ENCODE measurements around the gene ARRDC4.

Gene ARRDC4

DNA sequence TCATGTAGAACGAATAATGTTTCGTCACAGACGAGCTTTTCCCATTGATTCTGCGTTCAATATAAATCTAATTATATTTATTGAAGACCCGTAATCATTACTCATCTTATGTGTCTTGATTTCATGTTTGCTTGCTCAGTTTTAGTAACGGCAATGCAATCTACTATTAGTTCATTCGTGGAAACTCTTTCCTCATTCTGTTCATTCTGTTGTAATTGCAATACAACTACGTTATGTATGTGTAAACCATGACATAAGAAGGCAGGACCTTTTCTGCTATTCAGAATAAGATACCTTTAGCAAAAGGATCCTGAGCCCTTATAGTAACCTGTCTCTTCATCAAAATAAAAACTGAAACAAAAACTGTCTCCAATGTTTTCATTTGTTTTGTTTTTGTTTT is 6.8 kb upstream of the ARRDC4 start:
- no peak for TF ChIP-seq ZFX (IDR thresholded peaks at IDR 0.05; ENCODE audit: borderline replicate concordance)
- TF ChIP-seq, protein P1, sequence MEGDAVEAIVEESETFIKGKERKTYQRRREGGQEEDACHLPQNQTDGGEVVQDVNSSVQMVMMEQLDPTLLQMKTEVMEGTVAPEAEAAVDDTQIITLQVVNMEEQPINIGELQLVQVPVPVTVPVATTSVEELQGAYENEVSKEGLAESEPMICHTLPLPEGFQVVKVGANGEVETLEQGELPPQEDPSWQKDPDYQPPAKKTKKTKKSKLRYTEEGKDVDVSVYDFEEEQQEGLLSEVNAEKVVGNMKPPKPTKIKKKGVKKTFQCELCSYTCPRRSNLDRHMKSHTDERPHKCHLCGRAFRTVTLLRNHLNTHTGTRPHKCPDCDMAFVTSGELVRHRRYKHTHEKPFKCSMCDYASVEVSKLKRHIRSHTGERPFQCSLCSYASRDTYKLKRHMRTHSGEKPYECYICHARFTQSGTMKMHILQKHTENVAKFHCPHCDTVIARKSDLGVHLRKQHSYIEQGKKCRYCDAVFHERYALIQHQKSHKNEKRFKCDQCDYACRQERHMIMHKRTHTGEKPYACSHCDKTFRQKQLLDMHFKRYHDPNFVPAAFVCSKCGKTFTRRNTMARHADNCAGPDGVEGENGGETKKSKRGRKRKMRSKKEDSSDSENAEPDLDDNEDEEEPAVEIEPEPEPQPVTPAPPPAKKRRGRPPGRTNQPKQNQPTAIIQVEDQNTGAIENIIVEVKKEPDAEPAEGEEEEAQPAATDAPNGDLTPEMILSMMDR (IDR thresholded peaks at IDR 0.05), result no peak
- no peak overlapping the region for H3K27ac ChIP-seq

DNA sequence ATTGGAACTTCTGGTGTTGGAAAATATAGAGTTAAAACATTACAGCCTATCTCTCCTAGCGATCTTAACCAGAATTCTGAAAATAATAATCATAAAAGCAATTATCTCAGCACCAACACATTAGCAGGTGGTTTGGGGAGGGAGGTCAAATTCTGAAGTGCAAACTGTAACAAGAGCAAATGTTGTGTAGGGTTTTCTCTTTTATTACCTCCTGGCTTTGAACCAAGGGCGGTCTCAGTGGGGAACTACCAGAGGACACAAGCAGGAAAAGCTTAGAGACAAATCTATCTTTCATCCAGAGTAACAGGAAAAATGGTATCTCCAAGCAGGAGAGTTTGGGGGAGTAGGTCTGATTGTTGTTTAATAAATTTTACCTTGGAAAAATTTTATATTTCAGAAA is 5.5 kb upstream of the ARRDC4 start:
- no peak for TF ChIP-seq ZFX (IDR thresholded peaks at IDR 0.05; ENCODE audit: borderline replicate concordance)
- TF ChIP-seq, protein P1 (IDR thresholded peaks at IDR 0.05), result no peak
- no peak overlapping the region for H3K27ac ChIP-seq

DNA sequence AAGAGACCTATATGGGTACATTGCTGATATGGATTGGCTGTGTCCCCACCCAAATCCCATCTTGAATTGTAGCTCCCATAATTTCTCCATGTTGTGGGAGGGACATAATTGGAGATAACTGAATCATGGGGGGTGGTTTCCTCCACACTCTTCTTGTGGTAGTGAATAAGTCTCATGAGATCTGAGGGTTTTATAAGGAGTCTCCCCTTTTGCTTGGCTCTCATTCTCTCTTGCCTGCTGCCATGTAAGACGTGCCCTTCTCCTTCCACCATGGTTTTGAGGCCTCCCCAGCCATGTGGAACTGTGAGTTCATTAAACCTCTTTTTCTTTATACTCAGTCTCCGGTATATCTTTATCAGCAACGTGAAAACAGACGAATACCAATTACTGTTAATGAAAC is 5.0 kb upstream of the ARRDC4 start:
- TF ChIP-seq, protein P1 (IDR thresholded peaks at IDR 0.05), result no peak
- no peak for TF ChIP-seq ZFX (IDR thresholded peaks at IDR 0.05; ENCODE audit: borderline replicate concordance)
- no peak overlapping the region for H3K27ac ChIP-seq

DNA sequence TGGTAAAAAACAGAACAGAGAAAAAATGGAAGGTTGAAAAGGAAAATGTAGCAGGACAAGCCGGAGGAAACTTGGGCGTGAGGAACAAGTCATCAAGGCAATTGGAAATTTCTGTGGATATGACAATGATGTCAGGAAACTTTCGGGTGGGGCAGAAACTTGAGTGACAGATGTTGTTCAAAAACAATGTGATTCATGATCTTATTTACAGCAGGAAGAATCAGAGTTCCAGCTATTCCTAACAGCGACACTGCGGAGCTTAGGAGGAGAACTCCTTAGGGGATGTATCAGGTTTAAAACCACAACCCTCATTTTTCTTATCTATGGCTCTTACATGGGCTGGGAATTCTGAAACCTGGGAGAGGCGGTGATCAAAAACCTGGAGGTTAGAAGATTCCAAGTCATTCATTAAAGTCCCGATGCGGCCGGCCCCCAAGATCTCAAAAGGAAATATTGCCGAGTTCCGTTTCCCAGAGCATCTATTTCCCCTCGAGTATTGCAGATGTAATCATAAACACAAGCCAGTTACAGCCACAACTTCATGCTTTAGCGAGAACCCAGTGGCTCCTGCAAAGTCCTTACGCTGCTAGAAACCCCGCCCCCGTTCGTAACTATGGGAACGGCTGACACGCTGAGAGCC is 659 bp upstream of the ARRDC4 start:
- no peak for TF ChIP-seq ZFX (IDR thresholded peaks at IDR 0.05; ENCODE audit: borderline replicate concordance)
- TF ChIP-seq, protein P1 (IDR thresholded peaks at IDR 0.05), result no peak
- peak overlapping the region; percentile 37; the same call in 1 of the 2 replicates for H3K27ac ChIP-seq

DNA sequence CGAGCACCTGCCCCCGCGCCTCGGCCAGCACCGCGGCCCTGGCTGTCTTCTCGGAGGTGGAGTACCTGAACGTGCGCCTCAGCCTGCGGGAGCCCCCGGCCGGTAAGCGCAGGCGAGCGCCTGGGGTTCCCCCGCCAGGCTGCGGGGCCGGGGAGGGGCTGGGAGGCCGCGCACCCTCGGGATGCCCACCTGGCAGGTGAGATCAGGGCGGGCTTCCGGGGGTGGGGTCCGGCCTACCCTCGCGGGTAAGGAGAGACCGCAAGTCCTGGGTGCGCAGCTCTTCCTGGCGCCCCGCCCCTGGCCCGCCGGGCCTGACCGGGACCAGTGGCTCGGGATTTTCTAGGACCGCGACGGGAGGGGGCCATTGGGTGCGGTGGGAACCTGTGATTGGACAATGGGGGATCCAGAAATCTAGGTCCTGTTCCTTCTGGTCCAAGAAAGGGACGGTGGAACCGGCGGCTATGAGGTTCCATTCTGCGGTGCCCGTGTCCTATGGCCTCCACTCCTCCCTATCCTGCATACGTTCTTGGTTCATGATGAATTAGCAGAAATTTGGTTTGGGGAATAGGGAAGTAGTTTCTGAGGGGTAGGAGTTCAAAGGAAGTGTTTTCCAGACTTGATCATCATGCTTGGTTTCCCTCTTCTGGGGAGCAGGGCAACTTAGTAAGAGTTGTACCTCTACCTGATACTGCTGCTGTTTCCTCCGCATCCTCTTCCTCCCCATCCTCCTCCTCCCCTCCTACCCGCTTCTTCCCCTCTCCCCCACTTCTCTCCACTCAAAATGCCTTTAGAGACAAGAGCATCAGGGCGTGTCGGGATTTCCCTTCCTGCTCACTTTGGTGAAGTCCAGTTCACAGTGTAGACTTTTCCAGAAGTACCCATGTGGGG is 808 bp downstream of the ARRDC4 start:
- peak overlapping the region; percentile 73 for H3K27ac ChIP-seq
- TF ChIP-seq, protein P1 (IDR thresholded peaks at IDR 0.05), result no peak
- no peak for TF ChIP-seq ZFX (IDR thresholded peaks at IDR 0.05; ENCODE audit: borderline replicate concordance)

DNA sequence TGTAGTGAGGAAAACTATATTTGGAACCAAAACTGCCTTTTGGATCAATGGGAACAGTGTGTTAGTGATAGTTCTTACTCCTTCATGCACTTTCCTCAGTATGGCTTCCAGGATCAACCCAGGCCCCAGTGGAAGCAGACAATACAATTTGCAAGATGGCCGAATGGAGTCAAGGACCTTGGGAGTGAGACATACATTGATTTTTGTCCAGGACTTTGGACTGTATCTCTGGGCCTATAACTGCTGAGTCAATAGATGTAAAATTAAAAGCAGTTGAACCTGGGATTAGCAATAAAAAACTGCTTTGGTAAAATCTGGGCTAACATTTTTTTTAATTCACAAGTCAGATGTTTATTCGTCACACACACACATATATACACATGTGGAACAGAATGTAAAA is 1.8 kb downstream of the ARRDC4 start:
- no peak for TF ChIP-seq ZFX (IDR thresholded peaks at IDR 0.05; ENCODE audit: borderline replicate concordance)
- TF ChIP-seq, protein P1 (IDR thresholded peaks at IDR 0.05), result no peak
- H3K27ac ChIP-seq, result 0 out of 2 replicates have a peak overlapping the region, but pooled peaks have one; percentile 73

DNA sequence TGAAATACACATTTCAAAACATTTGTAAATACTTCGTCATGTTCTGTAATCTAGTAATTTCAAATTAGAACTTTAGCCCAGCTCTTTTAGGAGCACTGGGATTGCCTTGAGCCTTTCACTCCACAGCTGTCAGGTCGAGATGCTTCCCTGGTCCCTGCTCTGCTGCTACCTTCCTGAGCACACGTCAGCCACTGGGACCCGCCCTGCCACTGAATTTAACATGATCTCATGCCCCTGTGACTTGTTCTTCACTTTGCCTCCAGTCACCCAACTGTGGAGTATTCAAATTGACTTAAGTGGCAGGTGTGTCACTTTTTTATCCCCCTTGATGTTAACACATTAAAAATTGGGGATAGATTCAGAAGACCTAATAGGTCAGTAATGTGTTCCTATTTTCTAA is 3.3 kb downstream of the ARRDC4 start:
- H3K27ac ChIP-seq, result no peak overlapping the region
- TF ChIP-seq ZFX (IDR thresholded peaks at IDR 0.05; ENCODE audit: borderline replicate concordance), result no peak
- TF ChIP-seq, protein P1 (IDR thresholded peaks at IDR 0.05), result no peak

Data from 22Rv1 (cell line).